ENCODE data around the gene LDLRAD4.

DNA sequence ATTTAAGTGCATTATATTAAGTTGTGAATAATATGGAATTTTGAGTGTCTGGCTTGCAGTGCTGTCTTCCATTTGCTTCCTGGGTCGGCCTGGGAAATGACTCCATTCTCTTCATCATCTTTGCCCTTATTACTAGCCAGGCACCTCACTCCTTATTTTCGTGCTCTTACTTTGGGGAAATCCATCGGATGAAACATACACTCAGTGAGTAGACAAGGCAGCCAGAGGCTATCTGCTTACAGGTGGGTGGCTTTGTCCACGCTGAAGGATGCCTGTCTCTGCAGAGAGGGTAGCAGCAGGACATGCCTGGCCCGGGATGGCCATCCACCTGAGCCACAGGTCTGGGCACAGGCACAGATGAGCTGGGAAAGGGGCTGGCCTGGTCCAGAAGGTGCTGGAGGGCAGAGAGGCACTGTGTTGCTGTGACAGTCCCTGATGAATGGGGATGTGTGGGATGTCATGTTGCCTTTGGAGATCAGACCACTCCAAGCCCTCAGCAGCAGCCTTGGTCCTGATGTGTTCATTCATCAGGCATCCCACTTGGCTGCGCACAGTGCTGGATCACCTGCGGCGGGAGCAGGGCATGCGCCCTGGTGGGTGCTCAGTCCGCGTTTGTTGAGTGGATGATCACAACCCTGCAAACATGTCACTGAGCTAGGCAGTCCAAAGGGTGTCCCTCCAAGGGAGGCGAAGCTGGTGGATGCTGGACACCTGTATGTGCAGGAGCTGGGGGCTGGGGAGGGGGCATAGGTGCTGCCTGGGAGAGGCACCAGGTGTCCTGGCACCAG, 236.0 kb downstream of the LDLRAD4 start:
- TF ChIP-seq CTCF (IDR thresholded peaks at IDR 0.05; ENCODE audit: insufficient read depth, low read length, poor library complexity, severe bottlenecking) (no peak), EZH2phosphoT487 (conservative IDR thresholded peaks at IDR 0.05; ENCODE audit: low read length) (no peak)

Measured in SU-DHL-6 (cell line).